AG20443 (cell line): ENCODE results near the gene TREML2.

ENCODE experiments used
- DNase-seq: peaks from one replicate; pipeline ENCODE4 v3.0.0; 2012; ENCODE audit warnings: low spot score, mixed read lengths

The TREML2 gene

DNA sequence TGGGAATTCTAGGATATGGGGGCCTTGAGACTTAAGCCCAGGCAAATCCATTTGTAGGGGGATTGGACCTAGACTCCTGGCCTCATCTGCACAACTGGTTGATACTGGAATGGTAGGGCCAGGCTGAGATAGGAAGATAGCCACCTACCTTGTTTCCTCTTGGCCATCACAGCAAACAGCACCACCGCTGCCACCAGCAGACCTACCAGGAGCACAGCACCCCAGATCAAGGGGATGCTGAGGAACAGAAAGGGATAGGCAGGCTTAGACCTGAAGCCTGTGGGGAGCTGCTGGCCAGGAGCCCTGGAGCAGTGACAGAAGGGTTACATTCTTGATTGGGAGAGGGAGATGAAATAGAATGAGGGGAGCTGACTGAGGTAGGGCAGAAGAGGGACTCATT, 50.3 kb downstream of the TREML2 start:
- no peak for DNase-seq

DNA sequence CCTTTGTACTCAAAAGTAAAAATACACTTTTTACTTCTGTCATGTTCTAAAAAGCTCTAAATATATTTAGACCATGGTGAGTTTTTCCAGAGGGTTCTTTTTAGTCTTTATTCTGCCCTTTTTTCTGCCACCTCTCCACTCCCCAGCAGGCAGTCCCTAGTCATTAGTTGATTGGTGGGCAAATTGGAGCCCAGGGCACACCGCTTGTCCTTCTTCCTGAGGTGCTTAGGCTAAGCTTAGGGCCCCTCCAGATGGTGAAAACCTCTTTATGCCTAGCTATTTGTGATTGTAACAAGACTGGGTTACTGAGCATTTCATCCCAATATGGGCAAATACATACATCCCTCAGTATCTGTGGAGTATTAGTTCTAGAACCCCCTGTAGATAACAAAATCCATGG, 53.0 kb downstream of the TREML2 start:
- DNase-seq, result no peak
